CD4-positive, alpha-beta T cell (primary cell): ENCODE data around the gene PCDH12. TPM values are rescaled to one million over a fixed set of nuclear protein-coding genes. Genes with fewer than 3 reads are reported as not detected.

Experiments
- ATAC-seq: fragments of 200-7000 bp; cut with Tn5 transposase; one replicate; pipeline ENCODE4 v1.10.0; 2022; ENCODE audit warnings: mild to moderate bottlenecking; ENCODE audit not compliant: poor library complexity
- CTCF ChIA-PET: fragments of 350-600 bp; sonication (Branson Sonifier 250); formaldehyde crosslinking; loops from one replicate; lab custom pipeline; 2021; ENCODE audit warnings: antibody characterized with exemption, inconsistent platforms; lab: Charles Lee
- POLR2A ChIA-PET: fragments of 350-600 bp; sonication (Branson Sonifier 250); formaldehyde crosslinking; loops from one replicate; lab custom pipeline; 2021; ENCODE audit warnings: antibody characterized with exemption, inconsistent platforms; lab: Charles Lee
- DNase-seq, 14 experiments: peaks; one replicate each; pipeline ENCODE4 v3.0.0-alpha.2; 2013 to 2020; ENCODE audit warnings: mixed read lengths in 2 of 14
- H3K27ac ChIP-seq, 2 donors: one replicate each; pipeline versions ENCODE4 v1.5.1 to v1.7.0; 2013; ENCODE audit warnings: low read length in 2 of 2, low read depth in 1 of 2, mild to moderate bottlenecking in 1 of 2
- H3K27me3 ChIP-seq, 2 experiments: 1 replicate in 1 of 2; 2 replicates in 1 of 2; pipeline versions ENCODE4 v1.6.1 to v1.7.0; 2013; ENCODE audit warnings: low read length in 2 of 2, control low read depth in 1 of 2, mild to moderate bottlenecking in 1 of 2, moderate library complexity in 1 of 2; ENCODE audit not compliant: insufficient read depth in 2 of 2, control insufficient read depth in 1 of 2
- H3K36me3 ChIP-seq: one replicate; pipeline ENCODE4 v1.6.1; 2013; ENCODE audit warnings: low read length, control low read depth; ENCODE audit not compliant: insufficient read depth
- H3K4me1 ChIP-seq: one replicate; pipeline ENCODE4 v1.6.1; 2013; ENCODE audit warnings: low read length, control low read depth; ENCODE audit not compliant: insufficient read depth
- H3K4me3 ChIP-seq: one replicate; pipeline ENCODE4 v1.5.1; 2013; ENCODE audit warnings: mild to moderate bottlenecking, low read length, moderate library complexity
- H3K9me3 ChIP-seq, 2 experiments: 1 replicate in 1 of 2; 2 replicates in 1 of 2; pipeline versions ENCODE4 v1.6.1 to v1.7.0; 2013; ENCODE audit warnings: low read length in 2 of 2, mild to moderate bottlenecking in 2 of 2, control low read depth in 1 of 2, moderate library complexity in 1 of 2; ENCODE audit not compliant: control insufficient read depth in 1 of 2, insufficient read depth in 1 of 2
- H3K27ac Mint-ChIP-seq: one replicate; pipeline ENCODE4 v1.8.0; 2020; ENCODE audit warnings: mixed read lengths
- H3K27me3 Mint-ChIP-seq: one replicate; pipeline ENCODE4 v1.8.0; 2021; ENCODE audit warnings: mixed read lengths
- H3K36me3 Mint-ChIP-seq: one replicate; pipeline ENCODE4 v1.8.0; 2021; ENCODE audit warnings: low read depth, mixed read lengths
- H3K4me1 Mint-ChIP-seq: one replicate; pipeline ENCODE4 v1.8.0; 2021; ENCODE audit warnings: low read depth, mixed read lengths
- H3K4me3 Mint-ChIP-seq: one replicate; pipeline ENCODE4 v1.8.0; 2020; ENCODE audit warnings: mild to moderate bottlenecking, mixed read lengths
- H3K9me3 Mint-ChIP-seq: one replicate; pipeline ENCODE4 v1.8.0; 2020; ENCODE audit warnings: mixed read lengths
- intact Hi-C, 2 experiments: fragments of 100-400 bp; cut with DNase I in 1 of 2; cut with micrococcal nuclease in 1 of 2; formaldehyde crosslinking; loops; one replicate each; pipeline versions ENCODE4 v1.15.1 to v1.9.0; 2023 to 2025; cut with DNase I, micrococcal nuclease
- total RNA-seq, 174 experiments: library from RNA in 2 of 174; stranded (reverse) in 2 of 174; gene quantifications; one replicate each; pipeline ENCODE4 v1.2.3 and lab custom pipeline; 2021 to 2026
- TF ChIP-seq, protein P1 (sequence below): fragments of 200-600 bp; IDR thresholded peaks from one replicate; pipeline ENCODE4 v1.8.0; 2022; ENCODE audit warnings: antibody characterized with exemption, mild to moderate bottlenecking

PCDH12 gene
- total RNA-seq, 2 experiments from 2014 or later = not detected

- TF ChIP-seq, protein P1, sequence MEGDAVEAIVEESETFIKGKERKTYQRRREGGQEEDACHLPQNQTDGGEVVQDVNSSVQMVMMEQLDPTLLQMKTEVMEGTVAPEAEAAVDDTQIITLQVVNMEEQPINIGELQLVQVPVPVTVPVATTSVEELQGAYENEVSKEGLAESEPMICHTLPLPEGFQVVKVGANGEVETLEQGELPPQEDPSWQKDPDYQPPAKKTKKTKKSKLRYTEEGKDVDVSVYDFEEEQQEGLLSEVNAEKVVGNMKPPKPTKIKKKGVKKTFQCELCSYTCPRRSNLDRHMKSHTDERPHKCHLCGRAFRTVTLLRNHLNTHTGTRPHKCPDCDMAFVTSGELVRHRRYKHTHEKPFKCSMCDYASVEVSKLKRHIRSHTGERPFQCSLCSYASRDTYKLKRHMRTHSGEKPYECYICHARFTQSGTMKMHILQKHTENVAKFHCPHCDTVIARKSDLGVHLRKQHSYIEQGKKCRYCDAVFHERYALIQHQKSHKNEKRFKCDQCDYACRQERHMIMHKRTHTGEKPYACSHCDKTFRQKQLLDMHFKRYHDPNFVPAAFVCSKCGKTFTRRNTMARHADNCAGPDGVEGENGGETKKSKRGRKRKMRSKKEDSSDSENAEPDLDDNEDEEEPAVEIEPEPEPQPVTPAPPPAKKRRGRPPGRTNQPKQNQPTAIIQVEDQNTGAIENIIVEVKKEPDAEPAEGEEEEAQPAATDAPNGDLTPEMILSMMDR = no peak
- no peaks in the 10 kb centered on the region for H3K36me3 ChIP-seq
- POLR2A ChIA-PET = interaction anchor here (1.4 to 1.5 kb wide), 2 partner anchors 42 to 50 kb away, joined by 3 to 4 read pairs; partner anchors contain the start of gene RNF14
- H3K9me3 ChIP-seq = no peaks in the 10 kb centered on the region
- DNase-seq (no peak), ATAC-seq (no peak)
- CTCF ChIA-PET = no interaction called here
- intact Hi-C loops = loop anchor here in 1 of 2 experiments (5.0 kb wide), 1 partner anchor 853 kb away; the partner anchor contains the start of gene ARHGAP26
- Mint-ChIP-seq H3K27me3 (peaks cover 15% of the 10 kb centered on the region), H3K4me3 (peak overlapping the region; percentile 43), H3K9me3 (no peaks in the 10 kb centered on the region), H3K36me3 (peaks cover 9% of the 10 kb centered on the region), H3K4me1 (peaks cover 26% of the 10 kb centered on the region), H3K27ac (no peak overlapping the region)
- H3K4me3 ChIP-seq = no peak overlapping the region
- H3K27me3 ChIP-seq = peaks cover 6 to 9% of the 10 kb centered on the region in 2 experiments
- H3K4me1 ChIP-seq = peaks cover 17% of the 10 kb centered on the region
- no peak overlapping the region for H3K27ac ChIP-seq
Observed at GRCh38 chr5:141919218-141920119, 38.5 kb downstream of the PCDH12 start.

DNA sequence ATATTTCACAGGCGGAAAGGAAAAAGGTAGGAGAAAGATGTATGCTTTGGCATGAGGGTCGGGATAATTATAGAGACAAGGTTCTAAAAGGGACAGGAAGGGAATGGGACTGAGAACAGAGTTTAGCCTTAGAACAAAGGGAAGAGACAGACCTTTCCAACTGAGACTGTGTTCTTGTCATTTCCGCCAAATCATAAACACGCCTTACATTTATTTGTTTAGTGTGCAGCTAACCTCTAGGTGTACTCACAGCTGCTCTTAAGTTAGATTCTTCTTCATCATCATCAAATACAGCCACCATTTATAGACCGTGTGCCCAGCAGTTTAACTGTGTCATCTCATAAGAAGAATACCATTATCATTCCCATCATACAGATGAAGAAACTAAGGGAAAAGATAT is 40.2 kb downstream of the PCDH12 start:
- Histone ChIP-seq H3K27ac (no peak overlapping the region), H3K4me3 (no peak overlapping the region), H3K36me3 (no peaks in the 10 kb centered on the region), H3K9me3 (no peaks in the 10 kb centered on the region), H3K27me3 (peaks cover 22 to 24% of the 10 kb centered on the region in 2 experiments), H3K4me1 (peaks cover 14% of the 10 kb centered on the region)
- H3K4me3 Mint-ChIP-seq = no peak overlapping the region
- no peaks in the 10 kb centered on the region for H3K9me3 Mint-ChIP-seq
- TF ChIP-seq, protein P1 = no peak
- peaks cover 20% of the 10 kb centered on the region for H3K4me1 Mint-ChIP-seq
- no peak overlapping the region for H3K27ac Mint-ChIP-seq
- ChIA-PET CTCF (interaction anchor here (1.4 kb wide), 1 partner anchor 326 kb away, joined by 3 read pairs; no protein-coding TSS in a partner anchor), POLR2A (no interaction called here)
- ATAC-seq (no peak), DNase-seq (no peak)
- intact Hi-C loops = no loop called here
- no peaks in the 10 kb centered on the region for H3K36me3 Mint-ChIP-seq
- H3K27me3 Mint-ChIP-seq = peaks cover 27% of the 10 kb centered on the region

DNA sequence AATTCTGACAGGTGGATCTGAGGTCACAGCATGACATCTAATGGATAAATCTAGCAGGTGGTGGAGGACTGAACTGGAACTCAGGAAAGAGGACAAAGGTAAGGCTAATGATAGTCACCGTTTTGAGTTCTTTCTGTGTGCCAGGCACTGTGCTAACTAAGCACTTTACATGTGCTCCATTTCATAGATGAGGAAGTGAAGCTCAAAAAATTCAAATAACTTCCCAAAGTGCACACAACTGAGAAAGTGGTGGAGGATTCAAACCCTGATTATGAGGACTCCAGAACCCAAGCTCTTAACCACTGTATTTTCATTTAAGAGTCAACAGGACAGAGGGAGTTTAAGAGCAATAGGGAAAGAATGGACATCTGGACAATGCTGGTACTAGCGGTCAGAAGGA is 41.5 kb downstream of the PCDH12 start:
- no peaks in the 10 kb centered on the region for H3K36me3 ChIP-seq
- intact Hi-C loops = no loop called here
- H3K27me3 Mint-ChIP-seq = peaks cover 34% of the 10 kb centered on the region
- peaks cover 24 to 32% of the 10 kb centered on the region in 2 experiments for H3K27me3 ChIP-seq
- H3K9me3 ChIP-seq = no peaks in the 10 kb centered on the region
- peaks cover 11% of the 10 kb centered on the region for H3K4me1 ChIP-seq
- CTCF ChIA-PET = interaction anchor here (0.9 to 1.4 kb wide), 2 partner anchors 37 to 324 kb away, joined by 3 to 4 read pairs; no protein-coding TSS in a partner anchor
- no peak for DNase-seq
- no peaks in the 10 kb centered on the region for H3K9me3 Mint-ChIP-seq
- POLR2A ChIA-PET = interaction anchor here (1.1 kb wide), 1 partner anchor 11 kb away, joined by 3 read pairs; no protein-coding TSS in a partner anchor
- H3K4me1 Mint-ChIP-seq = peaks cover 20% of the 10 kb centered on the region
- no peak overlapping the region for H3K27ac ChIP-seq
- no peak overlapping the region for H3K4me3 Mint-ChIP-seq
- no peak overlapping the region for H3K4me3 ChIP-seq
- no peaks in the 10 kb centered on the region for H3K36me3 Mint-ChIP-seq
- TF ChIP-seq, protein P1 = no peak
- no peak for ATAC-seq
- no peak overlapping the region for H3K27ac Mint-ChIP-seq
